Parathyroid adenoma (tissue), 2 donors: ENCODE measurements around the gene NONO.
"Not testable (repeated sequence)": the region's sequence is repeated elsewhere in the genome, so short reads cannot be mapped to it uniquely, and the experiment has no call there.

ENCODE experiments used
- H2AFZ ChIP-seq: fragments of 300-600 bp; sonication (generic); one replicate; pipeline ENCODE4 v1.7.0; 2017; ENCODE audit warnings: antibody characterized with exemption, mild to moderate bottlenecking
- H3K27ac ChIP-seq: fragments of 300-600 bp; sonication (generic); one replicate; pipeline ENCODE4 v1.7.0; 2017
- H3K27me3 ChIP-seq: fragments of 300-600 bp; sonication (generic); one replicate; pipeline ENCODE4 v1.7.0; 2017; ENCODE audit warnings: low read length; ENCODE audit not compliant: control insufficient read depth, insufficient read depth
- H3K36me3 ChIP-seq: fragments of 300-600 bp; sonication (generic); one replicate; pipeline ENCODE4 v1.7.0; 2017; ENCODE audit warnings: low read length; ENCODE audit not compliant: control insufficient read depth, insufficient read depth
- H3K4me1 ChIP-seq: fragments of 300-600 bp; sonication (generic); one replicate; pipeline ENCODE4 v1.7.0; 2017; ENCODE audit warnings: control low read depth
- H3K4me2 ChIP-seq: fragments of 300-600 bp; sonication (generic); one replicate; pipeline ENCODE4 v1.7.0; 2017; ENCODE audit warnings: low read length
- H3K4me3 ChIP-seq: fragments of 300-600 bp; sonication (generic); one replicate; pipeline ENCODE4 v1.7.0; 2017; ENCODE audit warnings: low read depth, low read length
- H3K79me2 ChIP-seq: fragments of 300-600 bp; sonication (generic); one replicate; pipeline ENCODE4 v1.7.0; 2017; ENCODE audit warnings: control low read depth
- H3K9ac ChIP-seq: fragments of 300-600 bp; sonication (generic); one replicate; pipeline ENCODE4 v1.7.0; 2017; ENCODE audit warnings: mild to moderate bottlenecking
- H3K9me3 ChIP-seq: fragments of 300-600 bp; sonication (generic); one replicate; pipeline ENCODE4 v1.7.0; 2017; ENCODE audit warnings: low read length; ENCODE audit not compliant: control insufficient read depth
- CTCF ChIP-seq: fragments of 300-600 bp; sonication (generic); IDR thresholded peaks from one replicate; pipeline ENCODE4 v1.7.0; 2017; ENCODE audit warnings: antibody characterized with exemption, mild to moderate bottlenecking
- donor health status: primary hyperparathyroidism.

Gene NONO

GRCh38 chrX:71253253-71254091 is 30.0 kb upstream of the NONO start:
- Histone ChIP-seq H3K4me2 (peak overlapping the region; percentile 73), H3K4me3 (peak overlapping the region; percentile 75), H3K27ac (peak overlapping the region; percentile 85), H3K79me2 (no peaks in the 10 kb centered on the region), H3K4me1 (peaks cover 4% of the 10 kb centered on the region), H3K9ac (no peak overlapping the region), H2AFZ (peak overlapping the region; percentile 86), H3K27me3 (no peaks in the 10 kb centered on the region), H3K9me3 (no peaks in the 10 kb centered on the region), H3K36me3 (no peaks in the 10 kb centered on the region)
- TF ChIP-seq CTCF: peak; percentile 34

GRCh38 chrX:71254092-71254963 is 29.1 kb upstream of the NONO start, which contains the start of gene ZMYM3:
TSS of gene ZMYM3 (minus strand) at chrX:71254140. CDS start at chrX:71253255, 885 bp downstream.
- Histone ChIP-seq H3K27ac (peak within 1 kb of the TSS; percentile 85), H3K36me3 (no peaks in the 10 kb centered on the region), H3K4me1 (peaks cover 4% of the 10 kb centered on the region), H2AFZ (peak within 1 kb of the TSS; percentile 86), H3K9ac (peak within 1 kb of the TSS; percentile 46), H3K27me3 (no peaks in the 10 kb centered on the region), H3K4me3 (peak within 1 kb of the TSS; percentile 75), H3K4me2 (peak within 1 kb of the TSS; percentile 87), H3K9me3 (no peaks in the 10 kb centered on the region), H3K79me2 (no peaks in the 10 kb centered on the region)
- no peak for TF ChIP-seq CTCF

- Histone ChIP-seq H3K9me3 (no peaks in the 10 kb centered on the region), H3K79me2 (no peaks in the 10 kb centered on the region), H2AFZ (peak overlapping the region; percentile 86), H3K27me3 (no peaks in the 10 kb centered on the region), H3K4me1 (peaks cover 4% of the 10 kb centered on the region), H3K36me3 (no peaks in the 10 kb centered on the region), H3K4me3 (no peak overlapping the region), H3K9ac (no peak overlapping the region), H3K27ac (no peak overlapping the region), H3K4me2 (no peak overlapping the region)
- TF ChIP-seq CTCF: no peak
Measured at GRCh38 chrX:71256051-71256450, 27.4 kb upstream of the NONO start.

- H3K9ac ChIP-seq: no peak overlapping the region
- no peaks in the 10 kb centered on the region for H3K27me3 ChIP-seq
- no peak for TF ChIP-seq CTCF
- peaks cover 4% of the 10 kb centered on the region for H3K4me1 ChIP-seq
- H3K4me3 ChIP-seq: no peak overlapping the region
- H3K4me2 ChIP-seq: no peak overlapping the region
- H3K79me2 ChIP-seq: no peaks in the 10 kb centered on the region
- H2AFZ ChIP-seq: no peak overlapping the region
- no peaks in the 10 kb centered on the region for H3K36me3 ChIP-seq
- H3K27ac ChIP-seq: no peak overlapping the region
- no peaks in the 10 kb centered on the region for H3K9me3 ChIP-seq
Measured at GRCh38 chrX:71256856-71257255, 26.6 kb upstream of the NONO start.

- not testable (repeated sequence) for H3K79me2 ChIP-seq, H2AFZ ChIP-seq, H3K27me3 ChIP-seq, H3K9me3 ChIP-seq, H3K36me3 ChIP-seq, H3K4me2 ChIP-seq, H3K4me1 ChIP-seq, H3K4me3 ChIP-seq, H3K9ac ChIP-seq, H3K27ac ChIP-seq
Measured at GRCh38 chrX:71268624-71269023, 14.8 kb upstream of the NONO start.
